ENCODE data around the gene PSMB2. TPM values are rescaled to one million over a fixed set of nuclear protein-coding genes. Genes with fewer than 3 reads are reported as not detected.
A peak's percentile ranks its signal among the peaks of the same experiment; 100 is the strongest.

The PSMB2 gene
- total RNA-seq, 2 experiments from 2014 or later = 78.6 to 95.7 TPM

DNA sequence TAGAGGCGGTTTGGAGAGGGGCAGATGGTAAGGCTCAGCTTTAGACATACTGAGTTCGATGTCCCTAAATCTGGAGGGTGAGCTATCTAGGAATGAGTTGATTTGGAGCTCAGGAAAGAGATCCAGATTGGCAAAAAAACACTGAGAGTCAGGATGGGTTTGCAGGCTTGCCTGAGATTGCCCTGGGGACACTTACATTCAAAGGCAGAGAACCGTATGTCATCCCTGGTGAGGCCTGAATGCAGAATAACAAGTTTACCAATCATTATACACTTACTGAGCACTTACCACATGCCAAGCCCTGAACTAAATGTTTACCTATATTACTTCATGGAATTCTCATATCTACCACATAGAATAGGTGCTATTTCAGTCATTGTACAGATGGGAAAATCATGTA is 40.7 kb downstream of the PSMB2 start:
- H3K27ac Mint-ChIP-seq = no peak overlapping the region
- peaks cover 28% of the 10 kb centered on the region for H3K36me3 Mint-ChIP-seq (ENCODE audit: low read depth)
- POLR2A ChIA-PET = no interaction called here

DNA sequence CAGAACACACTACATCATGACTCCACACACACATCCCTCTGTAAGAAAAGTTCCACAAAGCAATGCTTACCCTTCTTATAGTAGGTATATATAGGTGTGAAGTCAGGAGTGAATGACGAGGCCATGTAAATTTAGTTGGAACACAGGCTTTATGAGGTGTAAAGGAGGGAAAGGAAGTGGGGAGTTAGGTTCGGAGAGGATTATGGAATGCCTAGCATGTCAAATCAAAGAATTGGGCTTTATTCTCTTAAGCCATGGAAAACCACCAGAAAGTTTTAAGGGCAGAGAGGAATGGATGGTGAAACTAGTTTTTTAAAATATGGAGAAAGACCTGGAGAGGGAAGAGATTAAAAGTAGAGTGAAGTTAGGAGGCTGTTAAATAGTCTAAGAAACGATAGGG is 41.9 kb downstream of the PSMB2 start:
- Mint-ChIP-seq H3K4me1 (no peaks in the 10 kb centered on the region), H3K27ac (no peak overlapping the region), H3K36me3 (ENCODE audit: low read depth) (peaks cover 22% of the 10 kb centered on the region), H3K27me3 (no peaks in the 10 kb centered on the region), H3K9me3 (no peaks in the 10 kb centered on the region), H3K4me3 (no peak overlapping the region)
- DNase-seq = no peak
- ChIA-PET POLR2A (no interaction called here), CTCF (interaction anchor here (0.5 to 1.2 kb wide), 2 partner anchors 117 to 170 kb away, joined by 3 to 4 read pairs; no protein-coding TSS in a partner anchor)

More for the DNA sequence above, 40.7 kb downstream of the PSMB2 start:
- CTCF ChIA-PET = interaction anchor here (1.2 kb wide), 1 partner anchor 115 kb away, joined by 3 read pairs; no protein-coding TSS in a partner anchor
- H3K9me3 Mint-ChIP-seq = no peaks in the 10 kb centered on the region
- H3K4me3 Mint-ChIP-seq = no peak overlapping the region
- DNase-seq = no peak
- H3K27me3 Mint-ChIP-seq = no peaks in the 10 kb centered on the region
- H3K4me1 Mint-ChIP-seq = no peaks in the 10 kb centered on the region

DNA sequence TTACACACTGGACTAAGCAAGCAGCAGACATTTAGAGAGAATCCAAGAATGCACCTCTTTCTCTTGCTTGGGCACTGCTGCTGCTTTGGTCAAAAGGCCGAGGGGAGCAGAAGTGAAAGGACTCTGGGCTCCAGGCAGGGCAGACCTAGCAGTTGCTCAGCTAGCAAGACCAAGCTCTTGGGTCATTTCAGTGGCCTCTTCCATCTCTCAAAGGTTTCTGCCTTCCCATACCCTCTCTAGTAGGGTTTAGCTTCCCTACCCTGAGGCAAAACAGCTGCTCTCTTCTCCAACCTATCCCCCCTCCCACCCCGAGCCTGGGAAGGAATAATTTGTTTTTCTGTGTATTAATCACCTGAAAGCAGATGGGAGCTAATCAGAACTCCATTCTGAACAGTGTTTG is 42.4 kb downstream of the PSMB2 start:
- ChIA-PET POLR2A (no interaction called here), CTCF (interaction anchor here (0.5 kb wide), 1 partner anchor 170 kb away, joined by 4 read pairs; no protein-coding TSS in a partner anchor)
- no peak overlapping the region for H3K4me3 Mint-ChIP-seq
- no peak for DNase-seq
- no peak overlapping the region for H3K27ac Mint-ChIP-seq
- H3K4me1 Mint-ChIP-seq = no peaks in the 10 kb centered on the region
- H3K27me3 Mint-ChIP-seq = no peaks in the 10 kb centered on the region
- H3K36me3 Mint-ChIP-seq (ENCODE audit: low read depth) = peaks cover 18% of the 10 kb centered on the region
- H3K9me3 Mint-ChIP-seq = no peaks in the 10 kb centered on the region

DNA sequence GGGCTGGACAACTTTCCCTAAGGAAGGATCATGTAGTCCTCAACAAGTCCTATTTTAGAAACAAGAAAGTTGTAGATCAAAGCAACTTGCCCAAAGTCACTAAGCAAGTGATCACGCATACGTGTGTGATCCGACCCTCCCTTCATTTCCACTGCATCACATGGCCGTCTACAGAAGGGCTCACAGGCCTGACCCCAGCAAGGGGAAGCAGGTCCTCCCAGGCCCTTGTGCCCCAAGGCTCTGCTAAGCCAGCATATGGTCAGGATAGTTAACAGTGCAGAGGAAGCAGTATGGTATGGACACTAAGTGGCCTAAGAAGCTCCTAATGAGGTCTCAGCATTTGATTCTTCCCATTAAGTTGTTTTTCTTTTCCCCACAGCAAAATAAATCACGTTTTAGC is 43.5 kb downstream of the PSMB2 start:
- Mint-ChIP-seq H3K4me1 (peaks cover 10% of the 10 kb centered on the region), H3K9me3 (no peaks in the 10 kb centered on the region), H3K27ac (no peak overlapping the region), H3K27me3 (no peaks in the 10 kb centered on the region), H3K4me3 (no peak overlapping the region), H3K36me3 (ENCODE audit: low read depth) (peaks cover 8% of the 10 kb centered on the region)
- DNase-seq = no peak
- ChIA-PET POLR2A (no interaction called here), CTCF (no interaction called here)

DNA sequence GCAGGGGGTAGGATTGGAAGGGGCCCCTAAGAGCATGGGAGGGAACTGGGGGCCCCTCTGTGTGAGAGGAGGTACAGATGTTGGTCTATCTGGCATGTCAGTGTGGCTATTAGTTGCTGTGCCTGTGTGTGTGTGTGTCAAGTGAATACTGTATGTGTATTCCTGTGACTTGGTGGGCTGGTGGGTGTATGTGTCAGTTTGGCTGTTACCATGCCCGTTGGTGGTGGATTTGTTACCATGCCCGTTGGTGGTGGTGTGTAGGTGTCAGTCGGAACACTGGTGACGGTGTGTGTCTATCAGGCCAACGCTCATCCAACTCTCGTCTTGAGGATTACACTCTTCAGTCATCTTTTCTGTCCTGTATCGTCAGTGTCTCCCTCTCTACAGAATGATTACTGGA is 45.6 kb downstream of the PSMB2 start:
- DNase-seq = no peak
- peaks cover 4% of the 10 kb centered on the region for H3K36me3 Mint-ChIP-seq (ENCODE audit: low read depth)
- H3K9me3 Mint-ChIP-seq = no peaks in the 10 kb centered on the region
- CTCF ChIA-PET = no interaction called here
- no peaks in the 10 kb centered on the region for H3K27me3 Mint-ChIP-seq
- POLR2A ChIA-PET = no interaction called here
- no peak overlapping the region for H3K4me3 Mint-ChIP-seq
- H3K4me1 Mint-ChIP-seq = peaks cover 14% of the 10 kb centered on the region
- no peak overlapping the region for H3K27ac Mint-ChIP-seq

DNA sequence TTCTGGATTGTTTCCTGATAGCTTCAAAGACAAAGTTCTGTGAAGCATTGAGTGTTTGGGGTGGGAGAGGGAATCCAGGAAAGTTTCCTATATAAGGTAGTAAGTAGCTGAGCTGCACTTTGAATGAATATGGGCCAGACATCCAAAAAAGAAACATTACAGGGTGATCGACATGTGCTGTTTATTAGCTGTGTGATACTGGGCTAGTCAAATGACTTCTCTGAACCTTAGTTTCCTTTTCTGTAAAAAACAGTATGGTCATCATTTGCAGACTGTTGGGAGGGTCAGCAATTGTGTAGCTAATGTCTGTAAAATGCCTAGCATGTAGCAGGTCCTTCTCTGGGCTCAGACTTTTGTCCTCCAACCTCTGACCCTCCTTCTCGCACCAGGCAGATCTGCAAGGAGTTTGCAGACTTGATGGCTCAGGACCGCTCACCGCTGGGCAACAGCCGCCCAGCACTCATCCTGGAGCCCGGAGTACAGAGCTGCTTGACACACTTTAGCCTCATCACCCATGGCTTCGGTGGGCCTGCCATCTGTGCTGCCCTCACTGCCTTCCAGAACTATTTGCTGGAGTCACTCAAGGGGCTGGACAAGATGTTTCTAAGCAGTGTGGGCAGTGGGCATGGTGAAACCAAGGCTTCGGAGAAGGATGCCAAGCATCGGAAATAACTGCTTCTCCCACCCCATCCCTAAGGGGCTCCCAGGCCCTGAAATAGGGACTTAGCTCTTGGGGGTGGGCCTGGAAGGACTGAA is 47.1 kb downstream of the PSMB2 start:
- Mint-ChIP-seq H3K36me3 (ENCODE audit: low read depth) (no peaks in the 10 kb centered on the region), H3K27me3 (no peaks in the 10 kb centered on the region), H3K4me3 (no peak overlapping the region), H3K27ac (no peak overlapping the region), H3K4me1 (peaks cover 14% of the 10 kb centered on the region), H3K9me3 (no peaks in the 10 kb centered on the region)
- POLR2A ChIA-PET = interaction anchor here (0.6 kb wide), 1 partner anchor 16 kb away, joined by 4 read pairs; no protein-coding TSS in a partner anchor
- CTCF ChIA-PET = interaction anchor here (1.0 to 2.5 kb wide), 2 partner anchors 9 to 1891 kb away, joined by 3 to 11 read pairs; no protein-coding TSS in a partner anchor
- no peak for DNase-seq

DNA sequence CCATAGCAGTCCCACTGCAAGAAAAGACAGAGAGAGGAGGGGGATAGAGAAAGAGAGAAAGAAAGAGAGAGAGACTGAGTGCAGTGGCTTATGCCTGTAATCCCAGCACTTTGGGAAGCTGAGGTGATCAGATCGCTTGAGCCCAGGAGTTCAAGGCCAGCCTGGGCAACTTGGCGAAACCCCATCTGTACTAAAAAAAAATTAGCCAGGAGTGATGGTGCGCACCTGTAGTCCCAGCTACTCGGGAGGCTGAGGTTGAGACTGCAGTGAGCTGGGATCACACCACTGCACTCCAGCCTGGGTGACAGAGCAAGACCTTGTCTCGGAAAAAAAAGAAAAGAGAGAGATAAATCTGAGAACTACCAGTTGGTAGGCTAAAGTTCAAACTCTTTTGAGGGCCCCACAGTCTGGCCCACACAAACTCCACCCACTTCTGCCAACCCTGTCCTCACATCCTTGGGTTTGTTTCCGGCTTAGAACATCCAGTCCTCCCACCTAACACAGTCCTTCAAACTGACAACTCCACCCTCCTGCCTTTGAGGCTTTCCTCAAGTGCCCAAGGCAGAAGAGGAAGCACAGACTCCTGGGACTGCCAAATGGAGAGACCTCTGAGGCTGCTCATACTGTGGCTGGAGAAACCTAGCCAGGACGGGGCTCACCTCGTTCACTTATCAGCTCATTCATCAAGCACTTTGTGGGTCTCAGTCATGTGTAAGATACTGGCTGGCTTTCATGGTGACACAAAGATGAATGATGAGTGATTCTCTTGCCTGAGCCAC is 48.1 kb downstream of the PSMB2 start:
- no peak overlapping the region for H3K4me3 Mint-ChIP-seq
- peak overlapping the region; percentile 38 for H3K27ac Mint-ChIP-seq
- H3K4me1 Mint-ChIP-seq = peaks cover 14% of the 10 kb centered on the region
- CTCF ChIA-PET = interaction anchor here (0.7 to 2.5 kb wide), 4 partner anchors 10 to 1892 kb away, joined by 3 to 11 read pairs (median 3); no protein-coding TSS in a partner anchor
- POLR2A ChIA-PET = interaction anchor here (0.6 kb wide), 1 partner anchor 15 kb away, joined by 4 read pairs; no protein-coding TSS in a partner anchor
- DNase-seq = no peak
- no peaks in the 10 kb centered on the region for H3K9me3 Mint-ChIP-seq
- no peaks in the 10 kb centered on the region for H3K27me3 Mint-ChIP-seq
- no peaks in the 10 kb centered on the region for H3K36me3 Mint-ChIP-seq (ENCODE audit: low read depth)

DNA sequence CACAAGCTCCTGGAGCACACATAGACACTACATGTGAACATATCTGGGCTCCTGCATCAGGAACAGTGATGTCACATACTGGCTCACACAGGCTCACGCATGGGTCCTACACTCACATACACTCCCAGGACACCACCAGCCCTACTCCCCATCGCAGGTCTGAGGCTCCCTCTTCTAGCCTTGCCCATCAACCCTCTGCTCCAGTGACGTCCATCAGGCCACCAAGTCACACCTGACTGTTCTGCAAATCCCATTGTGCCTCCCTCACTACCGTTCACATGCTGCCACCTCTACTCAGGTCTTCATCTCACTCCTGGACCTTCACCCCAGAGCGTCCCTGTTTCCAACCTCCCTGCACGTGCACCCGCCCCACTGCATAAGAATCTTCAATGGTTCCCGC is 50.1 kb downstream of the PSMB2 start:
- DNase-seq = no peak
- Mint-ChIP-seq H3K36me3 (ENCODE audit: low read depth) (no peaks in the 10 kb centered on the region), H3K9me3 (no peaks in the 10 kb centered on the region), H3K4me1 (peaks cover 14% of the 10 kb centered on the region), H3K27ac (peak overlapping the region; percentile 2), H3K4me3 (no peak overlapping the region), H3K27me3 (no peaks in the 10 kb centered on the region)
- ChIA-PET CTCF (no interaction called here), POLR2A (no interaction called here)

DNA sequence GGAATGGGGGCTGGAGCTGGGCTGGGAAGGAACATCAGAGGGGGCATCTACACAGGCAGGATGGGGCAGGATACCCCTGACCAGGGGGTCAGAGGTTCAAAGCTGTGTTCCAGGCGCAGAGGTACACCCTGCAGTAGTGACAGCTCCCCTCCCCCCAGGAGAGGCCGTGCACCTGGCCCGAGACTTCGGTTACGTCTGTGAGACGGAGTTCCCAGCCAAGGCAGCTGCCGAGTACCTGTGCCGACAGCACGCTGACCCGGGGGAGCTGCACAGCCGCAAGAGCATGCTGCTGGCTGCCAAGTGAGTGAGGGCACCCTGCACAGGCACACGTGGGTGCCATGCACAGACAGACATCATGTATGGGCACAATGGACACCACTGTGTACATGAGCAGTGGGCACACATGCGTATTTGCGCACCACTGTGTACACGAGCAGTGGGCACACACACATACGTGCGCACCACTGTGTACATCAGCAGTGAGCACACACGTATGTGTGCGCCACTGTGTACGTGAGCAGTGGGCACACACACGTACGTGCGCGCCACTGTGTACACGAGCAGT is 50.8 kb downstream of the PSMB2 start:
- Mint-ChIP-seq H3K9me3 (no peaks in the 10 kb centered on the region), H3K27me3 (no peaks in the 10 kb centered on the region), H3K36me3 (ENCODE audit: low read depth) (no peaks in the 10 kb centered on the region), H3K4me1 (peaks cover 14% of the 10 kb centered on the region), H3K27ac (no peak overlapping the region), H3K4me3 (no peak overlapping the region)
- CTCF ChIA-PET = interaction anchor here (1.1 kb wide), 1 partner anchor 13 kb away, joined by 3 read pairs; no protein-coding TSS in a partner anchor
- DNase-seq = no peak
- POLR2A ChIA-PET = no interaction called here

DNA sequence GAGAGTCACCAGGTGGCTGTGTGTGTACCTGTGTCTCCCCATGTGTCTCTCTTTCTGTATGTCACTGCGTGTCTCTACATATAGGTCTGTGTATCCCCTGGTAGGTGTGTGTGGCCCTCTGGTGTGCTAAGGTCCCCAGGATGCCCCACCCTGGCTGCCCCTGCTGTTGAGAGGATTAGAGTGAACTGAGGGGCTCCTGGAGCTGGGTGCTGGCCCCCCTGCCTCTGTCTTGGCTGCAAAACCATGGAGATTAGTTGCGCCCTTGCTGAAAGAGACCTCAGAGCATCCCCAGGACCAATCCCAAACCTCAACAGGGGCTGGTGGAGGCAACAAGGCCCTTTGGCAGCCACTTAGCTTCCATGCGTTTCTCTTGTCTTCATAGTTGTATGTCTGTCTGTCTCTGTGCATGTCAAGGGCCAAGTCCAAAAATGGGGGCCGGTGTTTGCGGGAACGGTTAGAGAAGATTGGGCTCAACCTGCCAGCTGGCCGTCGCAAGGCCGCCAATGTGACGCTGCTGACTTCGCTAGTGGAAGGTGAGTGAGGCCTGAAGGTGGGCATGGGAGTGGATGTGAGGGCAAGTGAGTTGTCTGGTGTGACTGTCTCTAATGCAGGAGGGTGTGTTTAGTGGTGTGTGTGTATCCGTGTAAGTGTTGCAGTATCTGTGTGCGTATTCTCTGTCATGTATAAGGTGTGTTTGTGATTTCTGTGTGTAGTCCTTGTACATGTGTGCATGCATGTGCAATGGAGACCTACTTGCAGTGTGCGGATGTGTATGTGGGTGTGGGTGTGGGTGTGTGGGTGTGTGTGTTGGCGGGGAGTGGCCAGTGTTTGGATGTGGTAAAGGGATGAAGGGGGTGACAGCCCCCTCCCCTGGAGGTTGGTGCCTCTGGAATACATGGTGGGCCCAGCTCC is 51.6 kb downstream of the PSMB2 start:
- CTCF ChIA-PET = interaction anchor here (1.1 kb wide), 1 partner anchor 12 kb away, joined by 3 read pairs; no protein-coding TSS in a partner anchor
- H3K27me3 Mint-ChIP-seq = no peaks in the 10 kb centered on the region
- no peak overlapping the region for H3K27ac Mint-ChIP-seq
- POLR2A ChIA-PET = no interaction called here
- no peak for DNase-seq
- no peaks in the 10 kb centered on the region for H3K9me3 Mint-ChIP-seq
- H3K36me3 Mint-ChIP-seq (ENCODE audit: low read depth) = no peaks in the 10 kb centered on the region
- H3K4me3 Mint-ChIP-seq = no peak overlapping the region
- H3K4me1 Mint-ChIP-seq = peaks cover 14% of the 10 kb centered on the region

DNA sequence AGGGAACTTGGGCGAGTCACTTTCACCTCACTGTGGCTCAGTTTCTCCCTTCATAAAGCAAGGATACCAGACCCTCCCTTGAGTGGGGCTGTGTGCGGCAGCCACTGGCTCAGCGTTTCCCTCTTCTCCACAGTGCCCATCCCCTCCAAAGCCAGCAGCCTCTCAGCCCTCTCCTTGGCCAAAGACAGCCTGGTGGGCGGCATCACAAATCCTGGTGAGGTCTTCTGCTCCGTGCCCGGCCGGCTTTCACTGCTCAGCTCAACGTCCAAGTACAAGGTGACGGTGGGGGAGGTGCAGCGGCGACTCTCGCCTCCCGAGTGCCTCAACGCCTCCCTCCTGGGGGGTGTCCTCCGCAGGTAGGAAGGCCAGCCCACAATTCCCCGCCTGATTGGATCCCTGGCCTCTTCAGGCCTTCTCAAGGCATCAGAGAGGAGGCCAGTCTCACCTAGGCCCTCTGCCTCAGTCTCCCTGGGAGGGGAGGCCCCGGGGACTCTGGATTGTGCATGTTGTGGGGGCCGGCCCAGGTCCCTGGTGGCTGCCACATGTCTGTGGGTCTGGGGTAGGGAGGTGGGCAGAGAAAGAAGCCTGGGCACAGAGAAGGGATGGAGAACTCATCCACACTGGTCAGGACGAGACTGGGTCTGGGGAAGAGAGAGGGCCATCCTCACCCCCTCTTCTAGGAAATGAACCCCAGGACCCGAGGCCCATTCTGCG is 53.0 kb downstream of the PSMB2 start:
- ChIA-PET POLR2A (no interaction called here), CTCF (no interaction called here)
- no peaks in the 10 kb centered on the region for H3K27me3 Mint-ChIP-seq

DNA sequence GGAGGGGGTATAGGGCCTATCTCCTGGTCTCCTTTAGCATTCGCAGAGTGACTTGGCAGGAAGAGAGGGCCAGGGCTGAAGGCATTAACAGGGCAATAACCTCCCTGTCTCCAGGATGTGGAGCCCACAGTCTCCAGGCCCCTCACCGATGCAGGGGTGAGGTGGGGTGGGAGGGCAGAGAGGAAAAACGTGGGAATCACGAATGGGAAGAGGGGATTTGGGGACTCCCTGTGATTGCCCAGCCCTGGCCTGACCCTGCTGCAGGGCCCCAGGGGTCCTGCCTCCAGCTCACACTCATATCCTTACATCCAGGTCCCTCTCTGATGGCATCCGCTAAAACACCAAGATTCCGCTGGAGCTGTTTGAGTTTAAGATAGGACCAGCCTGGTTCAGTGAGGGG is 53.6 kb downstream of the PSMB2 start:
- Mint-ChIP-seq H3K27ac (no peak overlapping the region), H3K4me1 (peaks cover 2% of the 10 kb centered on the region), H3K36me3 (ENCODE audit: low read depth) (no peaks in the 10 kb centered on the region), H3K4me3 (no peak overlapping the region), H3K9me3 (no peaks in the 10 kb centered on the region), H3K27me3 (no peaks in the 10 kb centered on the region)
- no peak for DNase-seq
- ChIA-PET POLR2A (no interaction called here), CTCF (interaction anchor here (0.7 kb wide), 1 partner anchor 17 kb away, joined by 3 read pairs; no protein-coding TSS in a partner anchor)

More for the DNA sequence above, 53.0 kb downstream of the PSMB2 start:
- no peak for DNase-seq
- H3K4me3 Mint-ChIP-seq = no peak overlapping the region
- no peaks in the 10 kb centered on the region for H3K36me3 Mint-ChIP-seq (ENCODE audit: low read depth)
- H3K4me1 Mint-ChIP-seq = peaks cover 8% of the 10 kb centered on the region
- no peak overlapping the region for H3K27ac Mint-ChIP-seq
- H3K9me3 Mint-ChIP-seq = no peaks in the 10 kb centered on the region

Data from activated CD4-positive, alpha-beta T cell treated with anti-CD3 and anti-CD28 coated beads, Interleukin-2, amount 10 ng/mL, durations not matched to agents 7 days and 5 days (primary cell).